Measurements from ENCODE around the gene WDR43.

GRCh38 chr2:28986429-28986828 is 92.0 kb downstream of the WDR43 start:
- TF ChIP-seq ZBTB33 (IDR thresholded peaks at IDR 0.05) = no peak
- no peak for TF ChIP-seq CTCF (IDR thresholded peaks at IDR 0.05; ENCODE audit: low read depth, low read length, missing input control)
- no peak for TF ChIP-seq TAF1 (conservative IDR thresholded peaks at IDR 0.05)
- no peak for TF ChIP-seq YY1 (IDR thresholded peaks at IDR 0.05)
- no peak for TF ChIP-seq FOXA1 (IDR thresholded peaks at IDR 0.05)
- TF ChIP-seq GABPA (IDR thresholded peaks at IDR 0.05 in 1 of 2, conservative IDR thresholded peaks at IDR 0.05 in 1 of 2) = no peak
- TF ChIP-seq RXRA (IDR thresholded peaks at IDR 0.05) = no peak
- no peak for TF ChIP-seq ATF3 (IDR thresholded peaks at IDR 0.05)
- no peak for TF ChIP-seq MAX (IDR thresholded peaks at IDR 0.05)
- TF ChIP-seq EGR1 (IDR thresholded peaks at IDR 0.05; ENCODE audit: low read depth in 2 of 2) = no peak
- no peak for TF ChIP-seq RAD21 (IDR thresholded peaks at IDR 0.05)

Data from liver (tissue), 3 donors.